C4-2B (cell line): Measurements from ENCODE around the gene ZFP64.

Source experiments
- ZFX ChIP-seq: fragments of 450-650 bp; IDR thresholded peaks from 2 replicates; pipeline ENCODE4 v1.6.1; 2017
- TF ChIP-seq, protein P1 (sequence below): fragments of 450-650 bp; conservative IDR thresholded peaks from 2 replicates; pipeline ENCODE4 v1.5.1; 2017; ENCODE audit warnings: mild to moderate bottlenecking

DNA sequence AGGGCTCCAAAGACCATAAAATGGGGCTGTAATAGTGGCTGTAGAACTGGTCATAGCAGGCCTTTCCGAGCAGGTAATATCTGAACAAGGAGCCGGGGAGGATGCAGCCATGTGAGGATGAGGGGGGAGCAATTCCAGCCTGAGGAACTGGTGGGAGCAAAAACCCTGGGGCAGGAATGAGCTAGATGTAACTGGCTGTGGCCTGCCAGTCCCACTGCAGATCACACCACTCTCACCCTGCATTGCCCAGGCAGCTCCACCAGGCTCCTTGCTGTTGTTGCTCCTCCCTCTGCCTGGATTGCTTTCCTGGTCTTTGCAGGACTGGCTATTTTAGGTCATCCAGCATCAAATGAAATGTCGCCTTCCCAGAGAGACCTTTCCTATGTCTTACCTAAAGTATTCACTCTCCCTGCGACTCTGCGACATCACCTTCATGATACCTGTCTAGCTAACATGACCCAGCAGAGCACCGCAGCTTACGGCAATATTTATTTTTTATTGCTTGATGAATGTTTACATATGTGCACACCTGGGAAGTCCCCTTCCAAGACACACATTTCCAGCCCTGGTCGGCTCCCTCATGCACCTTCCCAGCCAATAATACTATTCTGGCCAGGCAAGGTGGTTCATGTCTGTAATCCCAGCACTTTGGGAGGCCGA is 2.4 kb upstream of the ZFP64 start:
- TF ChIP-seq ZFX: no peak
- TF ChIP-seq, protein P1, sequence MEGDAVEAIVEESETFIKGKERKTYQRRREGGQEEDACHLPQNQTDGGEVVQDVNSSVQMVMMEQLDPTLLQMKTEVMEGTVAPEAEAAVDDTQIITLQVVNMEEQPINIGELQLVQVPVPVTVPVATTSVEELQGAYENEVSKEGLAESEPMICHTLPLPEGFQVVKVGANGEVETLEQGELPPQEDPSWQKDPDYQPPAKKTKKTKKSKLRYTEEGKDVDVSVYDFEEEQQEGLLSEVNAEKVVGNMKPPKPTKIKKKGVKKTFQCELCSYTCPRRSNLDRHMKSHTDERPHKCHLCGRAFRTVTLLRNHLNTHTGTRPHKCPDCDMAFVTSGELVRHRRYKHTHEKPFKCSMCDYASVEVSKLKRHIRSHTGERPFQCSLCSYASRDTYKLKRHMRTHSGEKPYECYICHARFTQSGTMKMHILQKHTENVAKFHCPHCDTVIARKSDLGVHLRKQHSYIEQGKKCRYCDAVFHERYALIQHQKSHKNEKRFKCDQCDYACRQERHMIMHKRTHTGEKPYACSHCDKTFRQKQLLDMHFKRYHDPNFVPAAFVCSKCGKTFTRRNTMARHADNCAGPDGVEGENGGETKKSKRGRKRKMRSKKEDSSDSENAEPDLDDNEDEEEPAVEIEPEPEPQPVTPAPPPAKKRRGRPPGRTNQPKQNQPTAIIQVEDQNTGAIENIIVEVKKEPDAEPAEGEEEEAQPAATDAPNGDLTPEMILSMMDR: no peak
